ENCODE measurements around the gene AURKB. TPM values are rescaled to one million over a fixed set of nuclear protein-coding genes. Genes with fewer than 3 reads are reported as not detected.

AURKB gene
- total and polyA plus RNA-seq, 2 of the 13 experiments (the other 11 are each of a cell fraction or from before 2014, with no cell fraction given) = 29.5 to 75.3 TPM

DNA sequence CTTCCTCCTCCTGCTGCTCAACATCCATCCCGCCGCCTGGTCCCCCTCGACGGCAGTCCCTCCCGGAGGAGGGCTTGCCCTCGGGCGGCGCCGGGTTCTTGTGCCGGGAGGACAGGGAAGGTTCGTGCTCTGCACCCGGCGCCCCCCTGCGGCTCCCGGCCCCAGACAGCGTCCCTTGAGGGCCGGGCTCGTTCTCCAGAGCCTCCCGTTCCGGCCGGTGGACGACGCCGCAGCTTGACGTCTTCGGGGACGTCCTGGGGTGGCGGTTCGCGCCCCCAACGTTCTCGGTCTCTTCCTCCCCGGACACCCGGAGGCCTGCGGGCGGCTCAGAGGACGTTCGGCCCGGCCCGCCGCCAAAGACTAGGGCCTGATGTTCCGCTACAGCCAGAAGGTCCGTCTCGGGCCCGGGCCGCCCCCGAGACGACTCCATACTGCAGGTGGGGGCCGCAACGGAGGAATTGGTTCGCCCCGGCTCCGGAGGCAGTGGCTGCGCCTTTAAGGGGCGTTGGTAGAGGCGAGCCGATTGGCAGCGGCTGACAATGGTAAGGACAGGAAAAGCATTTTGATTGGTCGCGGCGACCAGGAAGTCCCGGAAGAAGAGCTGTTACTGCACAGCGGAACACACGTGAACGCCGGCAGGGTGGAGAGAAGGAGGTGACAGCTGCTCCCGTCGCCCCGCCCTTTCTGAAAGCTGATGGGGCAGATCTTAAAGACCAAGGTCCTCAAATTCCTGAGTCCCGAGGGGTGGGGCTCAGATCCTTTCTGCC lies 20.5 kb downstream of the AURKB start, which contains the start of gene BORCS6 (continued):
- TF ChIP-seq ZBTB26 (CRISPR knock-in tag; IDR thresholded peaks at IDR 0.05; ENCODE audit: borderline replicate concordance) (no peak), YY1 (IDR thresholded peaks at IDR 0.05; ENCODE audit: insufficient read depth, insufficient replicate concordance, low read depth, low read length) (peak; percentile 57), FOXA1 (IDR thresholded peaks at IDR 0.05) (no peak), FOXA1 (CRISPR knock-in tag; IDR thresholded peaks at IDR 0.05) (no peak), ZNF441 (CRISPR knock-in tag; IDR thresholded peaks at IDR 0.05; ENCODE audit: borderline replicate concordance) (0 out of 2 replicates have a peak, but pooled peaks have one; percentile 29), SNAPC2 (CRISPR knock-in tag; IDR thresholded peaks at IDR 0.05) (0 out of 2 replicates have a peak, but pooled peaks have one; percentile 48), ZNF407 (CRISPR knock-in tag; IDR thresholded peaks at IDR 0.05; ENCODE audit: not compliant biosample characterization) (peak; percentile 20)
- TF ChIP-seq, protein P1, sequence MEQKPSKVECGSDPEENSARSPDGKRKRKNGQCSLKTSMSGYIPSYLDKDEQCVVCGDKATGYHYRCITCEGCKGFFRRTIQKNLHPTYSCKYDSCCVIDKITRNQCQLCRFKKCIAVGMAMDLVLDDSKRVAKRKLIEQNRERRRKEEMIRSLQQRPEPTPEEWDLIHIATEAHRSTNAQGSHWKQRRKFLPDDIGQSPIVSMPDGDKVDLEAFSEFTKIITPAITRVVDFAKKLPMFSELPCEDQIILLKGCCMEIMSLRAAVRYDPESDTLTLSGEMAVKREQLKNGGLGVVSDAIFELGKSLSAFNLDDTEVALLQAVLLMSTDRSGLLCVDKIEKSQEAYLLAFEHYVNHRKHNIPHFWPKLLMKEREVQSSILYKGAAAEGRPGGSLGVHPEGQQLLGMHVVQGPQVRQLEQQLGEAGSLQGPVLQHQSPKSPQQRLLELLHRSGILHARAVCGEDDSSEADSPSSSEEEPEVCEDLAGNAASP (CRISPR knock-in tag; IDR thresholded peaks at IDR 0.05; ENCODE audit: borderline replicate concordance) = no peak
- TF ChIP-seq, protein P2, sequence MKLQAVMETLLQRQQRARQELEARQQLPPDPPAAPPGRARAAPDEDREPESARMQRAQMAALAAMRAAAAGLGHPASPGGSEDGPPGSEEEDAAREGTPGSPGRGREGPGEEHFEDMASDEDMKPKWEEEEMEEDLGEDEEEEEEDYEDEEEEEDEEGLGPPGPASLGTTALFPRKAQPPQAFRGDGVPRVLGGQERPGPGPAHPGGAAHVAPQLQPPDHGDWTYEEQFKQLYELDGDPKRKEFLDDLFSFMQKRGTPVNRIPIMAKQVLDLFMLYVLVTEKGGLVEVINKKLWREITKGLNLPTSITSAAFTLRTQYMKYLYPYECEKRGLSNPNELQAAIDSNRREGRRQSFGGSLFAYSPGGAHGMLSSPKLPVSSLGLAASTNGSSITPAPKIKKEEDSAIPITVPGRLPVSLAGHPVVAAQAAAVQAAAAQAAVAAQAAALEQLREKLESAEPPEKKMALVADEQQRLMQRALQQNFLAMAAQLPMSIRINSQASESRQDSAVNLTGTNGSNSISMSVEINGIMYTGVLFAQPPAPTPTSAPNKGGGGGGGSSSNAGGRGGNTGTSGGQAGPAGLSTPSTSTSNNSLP (IDR thresholded peaks at IDR 0.05; ENCODE audit: low read depth, low read length) = no peak

Measured in HepG2 (cell line).